CD4-positive, alpha-beta T cell treated with Interleukin-17A for 1 hour (primary cell): ENCODE data around the gene IGHMBP2.
"Not testable (repeated sequence)": the region's sequence is repeated elsewhere in the genome, so short reads cannot be mapped to it uniquely, and the experiment has no call there.

ENCODE experiments used
- DNase-seq: peaks from one replicate; pipeline ENCODE4 v3.0.0-alpha.2; 2020

IGHMBP2 gene

GRCh38 chr11:68903288-68904247, at the start of gene IGHMBP2, which contains the start of gene MRPL21:
Gene IGHMBP2 (plus strand): TSS chr11:68903891. CDS start chr11:68903953, 62 bp downstream.
Gene MRPL21 (minus strand): TSS chr11:68903832. CDS start chr11:68903810, 22 bp downstream.
- DNase-seq = peak; percentile 85

- no peak for DNase-seq
Measured at GRCh38 chr11:68854273-68854958, 49.3 kb upstream of the IGHMBP2 start.

- DNase-seq = peak; percentile 30
Measured at GRCh38 chr11:68855205-68855981, 48.3 kb upstream of the IGHMBP2 start.

GRCh38 chr11:68856425-68857030, 47.2 kb upstream of the IGHMBP2 start:
- DNase-seq = not testable (repeated sequence)

- no peak for DNase-seq
Measured at GRCh38 chr11:68857037-68857586, 46.6 kb upstream of the IGHMBP2 start.

- no peak for DNase-seq
Measured at GRCh38 chr11:68859123-68859522, 44.6 kb upstream of the IGHMBP2 start.

- no peak for DNase-seq
Measured at GRCh38 chr11:68862421-68862820, 41.3 kb upstream of the IGHMBP2 start.

GRCh38 chr11:68863553-68864265, 40.0 kb upstream of the IGHMBP2 start:
- no peak for DNase-seq

GRCh38 chr11:68865241-68865640, 38.5 kb upstream of the IGHMBP2 start:
- no peak for DNase-seq

GRCh38 chr11:68867066-68867465, 36.6 kb upstream of the IGHMBP2 start:
- DNase-seq = no peak

- DNase-seq = no peak
Measured at GRCh38 chr11:68868221-68868835, 35.4 kb upstream of the IGHMBP2 start.

GRCh38 chr11:68870470-68870869, 33.2 kb upstream of the IGHMBP2 start:
- no peak for DNase-seq

GRCh38 chr11:68872216-68873003, 31.3 kb upstream of the IGHMBP2 start:
- no peak for DNase-seq

- no peak for DNase-seq
Measured at GRCh38 chr11:68878022-68878421, 25.7 kb upstream of the IGHMBP2 start.

- DNase-seq = no peak
Measured at GRCh38 chr11:68880851-68881250, 22.8 kb upstream of the IGHMBP2 start.

GRCh38 chr11:68881320-68881719, 22.4 kb upstream of the IGHMBP2 start:
- DNase-seq = no peak

- DNase-seq = no peak
Measured at GRCh38 chr11:68882391-68882790, 21.3 kb upstream of the IGHMBP2 start.

GRCh38 chr11:68884827-68885226, 18.9 kb upstream of the IGHMBP2 start:
- not testable (repeated sequence) for DNase-seq

- no peak for DNase-seq
Measured at GRCh38 chr11:68889948-68890446, 13.7 kb upstream of the IGHMBP2 start.
